ENCODE measurements around the gene EHMT1. TPM values are rescaled to one million over a fixed set of nuclear protein-coding genes. Genes with fewer than 3 reads are reported as not detected.
A peak's percentile ranks its signal among the peaks of the same experiment; 100 is the strongest.

EHMT1 gene
- total and polyA plus RNA-seq, 2 donors from 2014 or later: 15.8 to 92.9 TPM

GRCh38 chr9:137726764-137727163 is 108.0 kb downstream of the EHMT1 start:
- Histone ChIP-seq H3K9ac (ENCODE audit: low read length in 3 of 3) (no peak overlapping the region), H3K27me3 (ENCODE audit: control insufficient read depth, insufficient read depth, low read length) (no peaks in the 10 kb centered on the region), H3K4me1 (ENCODE audit: control insufficient read depth in 2 of 3, insufficient read depth in 2 of 3, low read depth in 1 of 3, low read length in 3 of 3) (no peaks in the 10 kb centered on the region), H3K4me3 (ENCODE audit: low read length in 3 of 3) (peak overlapping the region in 1 of 3 donors; percentile 2), H3K9me3 (ENCODE audit: control insufficient read depth in 2 of 3, insufficient read depth in 1 of 3, low read length in 3 of 3) (no peaks in the 10 kb centered on the region), H3K36me3 (ENCODE audit: control insufficient read depth in 2 of 3, insufficient read depth in 3 of 3, low read length in 3 of 3) (peaks cover 6 to 16% (median 15%) of the 10 kb centered on the region in 3 donors), H3K27ac (ENCODE audit: low read depth in 2 of 2, low read length in 2 of 2) (no peak overlapping the region)
- intact Hi-C loops (cut with DNase I): no loop called here
- DNase-seq (no peak), FAIRE-seq (no peak)
- TF ChIP-seq, protein P1, sequence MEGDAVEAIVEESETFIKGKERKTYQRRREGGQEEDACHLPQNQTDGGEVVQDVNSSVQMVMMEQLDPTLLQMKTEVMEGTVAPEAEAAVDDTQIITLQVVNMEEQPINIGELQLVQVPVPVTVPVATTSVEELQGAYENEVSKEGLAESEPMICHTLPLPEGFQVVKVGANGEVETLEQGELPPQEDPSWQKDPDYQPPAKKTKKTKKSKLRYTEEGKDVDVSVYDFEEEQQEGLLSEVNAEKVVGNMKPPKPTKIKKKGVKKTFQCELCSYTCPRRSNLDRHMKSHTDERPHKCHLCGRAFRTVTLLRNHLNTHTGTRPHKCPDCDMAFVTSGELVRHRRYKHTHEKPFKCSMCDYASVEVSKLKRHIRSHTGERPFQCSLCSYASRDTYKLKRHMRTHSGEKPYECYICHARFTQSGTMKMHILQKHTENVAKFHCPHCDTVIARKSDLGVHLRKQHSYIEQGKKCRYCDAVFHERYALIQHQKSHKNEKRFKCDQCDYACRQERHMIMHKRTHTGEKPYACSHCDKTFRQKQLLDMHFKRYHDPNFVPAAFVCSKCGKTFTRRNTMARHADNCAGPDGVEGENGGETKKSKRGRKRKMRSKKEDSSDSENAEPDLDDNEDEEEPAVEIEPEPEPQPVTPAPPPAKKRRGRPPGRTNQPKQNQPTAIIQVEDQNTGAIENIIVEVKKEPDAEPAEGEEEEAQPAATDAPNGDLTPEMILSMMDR (IDR thresholded peaks at IDR 0.05; ENCODE audit: borderline replicate concordance, extremely low read depth, insufficient read depth): no peak

DNA sequence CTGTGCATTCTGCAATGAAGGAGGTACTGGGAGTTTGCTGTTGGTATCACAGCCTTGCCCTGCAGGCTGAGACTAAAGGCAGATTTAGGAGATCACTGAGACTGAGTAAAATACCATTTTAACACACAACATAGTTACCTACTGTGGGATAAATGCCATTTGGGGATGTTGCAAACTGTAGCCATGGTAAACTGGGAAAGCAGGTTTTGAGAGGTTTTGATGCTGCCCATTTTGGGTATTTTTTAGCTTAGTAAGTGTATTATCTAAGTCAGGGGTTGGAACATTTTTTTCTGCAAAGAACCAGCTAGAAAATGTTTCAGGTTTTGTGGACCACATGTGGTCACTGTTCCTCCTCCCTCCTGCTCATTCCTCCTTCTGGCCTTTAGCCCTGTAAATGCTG is 108.9 kb downstream of the EHMT1 start:
- intact Hi-C loops (cut with DNase I): no loop called here
- Histone ChIP-seq H3K4me1 (ENCODE audit: control insufficient read depth in 2 of 3, insufficient read depth in 2 of 3, low read depth in 1 of 3, low read length in 3 of 3) (no peaks in the 10 kb centered on the region), H3K4me3 (ENCODE audit: low read length in 3 of 3) (no peak overlapping the region), H3K9me3 (ENCODE audit: control insufficient read depth in 2 of 3, insufficient read depth in 1 of 3, low read length in 3 of 3) (no peaks in the 10 kb centered on the region), H3K27me3 (ENCODE audit: control insufficient read depth, insufficient read depth, low read length) (no peaks in the 10 kb centered on the region), H3K9ac (ENCODE audit: low read length in 3 of 3) (no peak overlapping the region), H3K36me3 (ENCODE audit: control insufficient read depth in 2 of 3, insufficient read depth in 3 of 3, low read length in 3 of 3) (peaks cover 6 to 16% (median 15%) of the 10 kb centered on the region in 3 donors), H3K27ac (ENCODE audit: low read depth in 2 of 2, low read length in 2 of 2) (no peak overlapping the region)
- FAIRE-seq (no peak), DNase-seq (no peak)
- TF ChIP-seq, protein P1 (IDR thresholded peaks at IDR 0.05; ENCODE audit: borderline replicate concordance, extremely low read depth, insufficient read depth): no peak

GRCh38 chr9:137728444-137729311 is 109.9 kb downstream of the EHMT1 start:
- Histone ChIP-seq H3K36me3 (ENCODE audit: control insufficient read depth in 2 of 3, insufficient read depth in 3 of 3, low read length in 3 of 3) (peaks cover 8 to 16% (median 15%) of the 10 kb centered on the region in 3 donors), H3K9me3 (ENCODE audit: control insufficient read depth in 2 of 3, insufficient read depth in 1 of 3, low read length in 3 of 3) (no peaks in the 10 kb centered on the region), H3K9ac (ENCODE audit: low read length in 3 of 3) (no peak overlapping the region), H3K4me3 (ENCODE audit: low read length in 3 of 3) (no peak overlapping the region), H3K27ac (ENCODE audit: low read depth in 2 of 2, low read length in 2 of 2) (no peak overlapping the region), H3K27me3 (ENCODE audit: control insufficient read depth, insufficient read depth, low read length) (no peaks in the 10 kb centered on the region), H3K4me1 (ENCODE audit: control insufficient read depth in 2 of 3, insufficient read depth in 2 of 3, low read depth in 1 of 3, low read length in 3 of 3) (no peaks in the 10 kb centered on the region)
- FAIRE-seq: no peak
- intact Hi-C loops (cut with DNase I): no loop called here
- TF ChIP-seq, protein P1 (IDR thresholded peaks at IDR 0.05; ENCODE audit: borderline replicate concordance, extremely low read depth, insufficient read depth): no peak
- peak in 2 of 5 donors; percentile 27 to 53 for DNase-seq

Measured in kidney (tissue), 14 donors.